Measurements from ENCODE around the gene SNPH. TPM values are rescaled to one million over a fixed set of nuclear protein-coding genes. Genes with fewer than 3 reads are reported as not detected.

SNPH gene
- total RNA-seq, 6 donors from 2014 or later, result 1.0 to 17.3 (median 2.4) TPM

GRCh38 chr20:1296922-1297321, 30.8 kb downstream of the SNPH start:
- WGBS, 2 donors, result 91 to 94% methylated on average over 9 to 14 of the region's 14 CpGs
- DNase-seq, result peak in 1 of 2 donors; percentile 65
- TF ChIP-seq POLR2A (IDR thresholded peaks at IDR 0.05) (no peak), CTCF (IDR thresholded peaks at IDR 0.05) (no peak), EP300 (IDR thresholded peaks at IDR 0.05) (no peak), POLR2AphosphoS5 (IDR thresholded peaks at IDR 0.05) (no peak)

GRCh38 chr20:1297486-1297885, 31.4 kb downstream of the SNPH start:
- WGBS, 2 donors, result 91 to 97% methylated on average over 2 of the region's 2 CpGs
- TF ChIP-seq POLR2AphosphoS5 (IDR thresholded peaks at IDR 0.05) (no peak), CTCF (IDR thresholded peaks at IDR 0.05) (no peak), EP300 (IDR thresholded peaks at IDR 0.05) (no peak), POLR2A (IDR thresholded peaks at IDR 0.05) (no peak)
- no peak overlapping the region for H3K4me3 ChIP-seq

More at GRCh38 chr20:1296922-1297321, 30.8 kb downstream of the SNPH start:
- H3K36me3 ChIP-seq, result peaks cover 0 to 12% (median 3%) of the 10 kb centered on the region in 4 donors
- H3K27ac ChIP-seq, result no peak overlapping the region
- no peak for ATAC-seq (ENCODE audit: low FRiP score in 2 of 2)
- no peaks in the 10 kb centered on the region for H3K9me3 ChIP-seq
- peaks cover 0 to 3% (median 1%) of the 10 kb centered on the region in 4 donors for H3K4me1 ChIP-seq
- no peaks in the 10 kb centered on the region for H3K27me3 ChIP-seq
- H3K4me3 ChIP-seq, result no peak overlapping the region

GRCh38 chr20:1298166-1298565, 32.1 kb downstream of the SNPH start:
- DNase-seq (no peak), ATAC-seq (ENCODE audit: low FRiP score in 2 of 2) (no peak)
- Histone ChIP-seq H3K36me3 (peaks cover 0 to 12% (median 3%) of the 10 kb centered on the region in 4 donors), H3K9me3 (no peaks in the 10 kb centered on the region), H3K4me1 (peaks cover 0 to 3% (median 1%) of the 10 kb centered on the region in 4 donors), H3K27ac (no peak overlapping the region), H3K27me3 (no peaks in the 10 kb centered on the region), H3K4me3 (no peak overlapping the region)
- WGBS, 2 donors, result 83 to 91% methylated on average over 3 to 5 of the region's 5 CpGs
- TF ChIP-seq POLR2A (IDR thresholded peaks at IDR 0.05) (no peak), EP300 (IDR thresholded peaks at IDR 0.05) (no peak), POLR2AphosphoS5 (IDR thresholded peaks at IDR 0.05) (no peak), CTCF (IDR thresholded peaks at IDR 0.05) (no peak)

More at GRCh38 chr20:1297486-1297885, 31.4 kb downstream of the SNPH start:
- Histone ChIP-seq H3K27me3 (no peaks in the 10 kb centered on the region), H3K4me1 (peaks cover 0 to 3% (median 1%) of the 10 kb centered on the region in 4 donors), H3K27ac (no peak overlapping the region), H3K36me3 (peaks cover 0 to 12% (median 3%) of the 10 kb centered on the region in 4 donors), H3K9me3 (no peaks in the 10 kb centered on the region)
- ATAC-seq (ENCODE audit: low FRiP score in 2 of 2) (no peak), DNase-seq (no peak)

- Histone ChIP-seq H3K27ac (no peak overlapping the region), H3K9me3 (no peaks in the 10 kb centered on the region), H3K27me3 (no peaks in the 10 kb centered on the region), H3K4me1 (peaks cover 0 to 3% (median 1%) of the 10 kb centered on the region in 4 donors), H3K4me3 (no peak overlapping the region), H3K36me3 (peaks cover 0 to 12% (median 3%) of the 10 kb centered on the region in 4 donors)
- no peak for ATAC-seq (ENCODE audit: low FRiP score in 2 of 2)
- no peak for DNase-seq
- 66 to 69% methylated on average over 10 of the region's 10 CpGs for WGBS, 2 donors
- peak in 1 of 4 donors; percentile 19 for TF ChIP-seq EP300 (IDR thresholded peaks at IDR 0.05)
- no peak for TF ChIP-seq CTCF (IDR thresholded peaks at IDR 0.05)
- no peak for TF ChIP-seq POLR2AphosphoS5 (IDR thresholded peaks at IDR 0.05)
Measured at GRCh38 chr20:1298888-1299511, 32.9 kb downstream of the SNPH start.

GRCh38 chr20:1299522-1299921, 33.4 kb downstream of the SNPH start:
- WGBS, 2 donors, result 87 to 100% methylated on average over 1 to 9 of the region's 9 CpGs
- no peak for DNase-seq
- peak in 2 of 6 experiments; percentile 9 to 22 for TF ChIP-seq CTCF (IDR thresholded peaks at IDR 0.05)
- no peak for TF ChIP-seq POLR2A (IDR thresholded peaks at IDR 0.05)
- no peak for TF ChIP-seq EP300 (IDR thresholded peaks at IDR 0.05)
- no peak for TF ChIP-seq POLR2AphosphoS5 (IDR thresholded peaks at IDR 0.05)
- Histone ChIP-seq H3K9me3 (no peaks in the 10 kb centered on the region), H3K27me3 (no peaks in the 10 kb centered on the region), H3K4me3 (no peak overlapping the region), H3K36me3 (peaks cover 0 to 12% (median 3%) of the 10 kb centered on the region in 4 donors), H3K4me1 (peaks cover 0 to 3% (median 1%) of the 10 kb centered on the region in 4 donors), H3K27ac (no peak overlapping the region)
- no peak for ATAC-seq (ENCODE audit: low FRiP score in 2 of 2)

All from upper lobe of left lung (tissue), 6 donors.